Esophagus squamous epithelium (tissue), 5 donors: Measurements from ENCODE around the gene YES1. TPM values are rescaled to one million over a fixed set of nuclear protein-coding genes. Genes with fewer than 3 reads are reported as not detected.
A peak's percentile ranks its signal among the peaks of the same experiment; 100 is the strongest.

Source experiments
- DNase-seq: peaks from one replicate; lab custom pipeline; 2025; lab: John Stamatoyannopoulos, UW
- H3K27ac ChIP-seq, 4 donors: fragments of 200-600 bp; sonication (generic); one replicate each; pipeline ENCODE4 v1.5.1; 2016 to 2019; ENCODE audit warnings: mild to moderate bottlenecking in 1 of 4
- H3K27me3 ChIP-seq, 4 donors: fragments of 200-600 bp; sonication (generic); 1 replicate in 3 of 4; 2 replicates in 1 of 4; pipeline versions ENCODE4 v1.5.1 to v1.6.0; 2017 to 2021; ENCODE audit warnings: antibody characterized with exemption in 1 of 4
- H3K36me3 ChIP-seq, 3 donors: fragments of 200-600 bp; sonication (generic); one replicate each; pipeline ENCODE4 v1.5.1; 2016 to 2019
- H3K4me1 ChIP-seq, 3 donors: fragments of 200-600 bp; sonication (generic); one replicate each; pipeline ENCODE4 v1.5.1; 2017 to 2019
- H3K4me3 ChIP-seq, 4 donors: fragments of 200-600 bp; sonication (generic); 1 replicate in 3 of 4; 2 replicates in 1 of 4; pipeline ENCODE4 v1.5.1; 2016 to 2019; ENCODE audit warnings: mild to moderate bottlenecking in 2 of 4, moderate library complexity in 1 of 4
- H3K9me3 ChIP-seq, 3 donors: fragments of 200-600 bp; sonication (generic); one replicate each; pipeline ENCODE4 v1.5.1; 2016 to 2019
- CTCF ChIP-seq, 6 experiments: fragments of 450-650 bp in 4 of 6; fragments of 200-600 bp in 2 of 6; sonication (generic) in 2 of 6; IDR thresholded peaks; one replicate each; pipeline ENCODE4 v1.5.1; 2016 to 2019; ENCODE audit warnings: antibody characterized with exemption in 6 of 6, mild to moderate bottlenecking in 4 of 6, moderate library complexity in 4 of 6
- POLR2A ChIP-seq, 4 donors: fragments of 450-650 bp; IDR thresholded peaks; one replicate each; pipeline ENCODE4 v1.6.1; 2017; ENCODE audit warnings: antibody characterized with exemption in 4 of 4, mild to moderate bottlenecking in 4 of 4, moderate library complexity in 3 of 4
- WGBS, 2 donors: methylation state at CpG; one replicate each; pipeline ENCODE4 v1.1.5; 2018; 5-methylcytosine and 5-hydroxymethylcytosine counted together
- intact Hi-C: fragments of 100-400 bp; cut with DNase I; formaldehyde crosslinking; loops from one replicate; pipeline ENCODE4 v1.15.0; 2022
- total RNA-seq, 4 donors: library from RNA; depleted of rRNA; stranded (reverse); fragments of >200 nt; gene quantifications; one replicate each; pipeline ENCODE4 v1.1.0, GENCODE V29; 2016
- donor health status: DM: yes; HTN: yes; CAD: no.

The YES1 gene
- total RNA-seq, 4 donors from 2014 or later, result 105 to 143 (median 125) TPM

GRCh38 chr18:750456-750855, 61.6 kb downstream of the YES1 start:
- WGBS, 2 donors, result 89 to 100% methylated on average over 1 of the region's 1 CpG

GRCh38 chr18:744832-745597, 67.0 kb downstream of the YES1 start:
- intact Hi-C loops, result loop anchor here (5.0 kb wide), 1 partner anchor 92 kb away; no protein-coding TSS in a partner anchor
- Histone ChIP-seq H3K4me1 (no peaks in the 10 kb centered on the region), H3K36me3 (peaks cover 0 to 86% (median 2%) of the 10 kb centered on the region in 3 donors), H3K27ac (no peak overlapping the region), H3K27me3 (no peaks in the 10 kb centered on the region), H3K4me3 (no peak overlapping the region), H3K9me3 (no peaks in the 10 kb centered on the region)
- no peak for DNase-seq
- TF ChIP-seq POLR2A (IDR thresholded peaks at IDR 0.05) (no peak), CTCF (IDR thresholded peaks at IDR 0.05) (no peak)
- WGBS, 2 donors, result 92 to 98% methylated on average over 2 of the region's 2 CpGs

More at GRCh38 chr18:750456-750855, 61.6 kb downstream of the YES1 start:
- no peak for DNase-seq
- Histone ChIP-seq H3K27ac (no peak overlapping the region), H3K27me3 (no peaks in the 10 kb centered on the region), H3K4me3 (no peak overlapping the region), H3K36me3 (peaks cover 0 to 95% (median 0%) of the 10 kb centered on the region in 3 donors), H3K4me1 (no peaks in the 10 kb centered on the region), H3K9me3 (no peaks in the 10 kb centered on the region)
- TF ChIP-seq CTCF (IDR thresholded peaks at IDR 0.05), result no peak
- no peak for TF ChIP-seq POLR2A (IDR thresholded peaks at IDR 0.05)
- intact Hi-C loops, result no loop called here

GRCh38 chr18:741931-742512, 70.0 kb downstream of the YES1 start:
- Histone ChIP-seq H3K27ac (no peak overlapping the region), H3K9me3 (no peaks in the 10 kb centered on the region), H3K36me3 (peaks cover 0 to 86% (median 2%) of the 10 kb centered on the region in 3 donors), H3K4me3 (no peak overlapping the region), H3K4me1 (no peaks in the 10 kb centered on the region), H3K27me3 (no peaks in the 10 kb centered on the region)
- DNase-seq, result no peak
- intact Hi-C loops, result loop anchor here (5.0 kb wide), 1 partner anchor 95 kb away; no protein-coding TSS in a partner anchor
- peak; percentile 44 to 80 (median 70) for TF ChIP-seq CTCF (IDR thresholded peaks at IDR 0.05)
- TF ChIP-seq POLR2A (IDR thresholded peaks at IDR 0.05), result no peak

- Histone ChIP-seq H3K4me3 (no peak overlapping the region), H3K27ac (no peak overlapping the region), H3K36me3 (peaks cover 0 to 82% (median 10%) of the 10 kb centered on the region in 3 donors), H3K4me1 (no peaks in the 10 kb centered on the region), H3K9me3 (no peaks in the 10 kb centered on the region), H3K27me3 (no peaks in the 10 kb centered on the region)
- TF ChIP-seq CTCF (IDR thresholded peaks at IDR 0.05) (no peak), POLR2A (IDR thresholded peaks at IDR 0.05) (no peak)
- WGBS, 2 donors, result 94 to 95% methylated on average over 3 of the region's 3 CpGs
- no peak for DNase-seq
- intact Hi-C loops, result loop anchor here (10.0 kb wide), 1 partner anchor 108 kb away; no protein-coding TSS in a partner anchor
These were observed 79.7 kb downstream of the YES1 start for GRCh38 chr18:732371-732770.

- Histone ChIP-seq H3K4me3 (no peak overlapping the region), H3K27ac (no peak overlapping the region), H3K9me3 (no peaks in the 10 kb centered on the region), H3K27me3 (no peaks in the 10 kb centered on the region), H3K36me3 (peaks cover 0 to 73% (median 10%) of the 10 kb centered on the region in 3 donors), H3K4me1 (no peaks in the 10 kb centered on the region)
- no peak for TF ChIP-seq POLR2A (IDR thresholded peaks at IDR 0.05)
- no peak for TF ChIP-seq CTCF (IDR thresholded peaks at IDR 0.05)
- DNase-seq, result no peak
- intact Hi-C loops, result loop anchor here (10.0 kb wide), 1 partner anchor 106 kb away; no protein-coding TSS in a partner anchor
These were observed 80.9 kb downstream of the YES1 start for GRCh38 chr18:731185-731584.
